A549 (cell line): ENCODE results near the gene TROAP. TPM values are rescaled to one million over a fixed set of nuclear protein-coding genes. Genes with fewer than 3 reads are reported as not detected.

Source experiments
- ATAC-seq, 2 experiments: fragments of 200-7000 bp in 1 of 2; fragments of >200 bp in 1 of 2; cut with Nextera tagmentation in 1 of 2; cut with Tn5 transposase in 1 of 2; 3 replicates each; pipeline versions ENCODE4 v1.8.0 to v1.9.1; 2018 to 2020; ENCODE audit warnings: mild to moderate bottlenecking in 1 of 2, moderate library complexity in 1 of 2
- CTCF ChIA-PET: fragments of 300-600 bp; sonication (Branson Sonifier 250); formaldehyde crosslinking; extraction: SDS; loops from one replicate; lab custom pipeline; 2021; ENCODE audit warnings: antibody characterized with exemption, inconsistent platforms; lab: Yijun Ruan, JAX
- POLR2A ChIA-PET: fragments of 350-600 bp; formaldehyde crosslinking; extraction: SDS; loops from one replicate; lab custom pipeline; 2021; ENCODE audit warnings: antibody characterized with exemption, inconsistent platforms; lab: Yijun Ruan, JAX
- DNase-seq, 2 experiments: peaks; one replicate each; pipeline versions ENCODE4 v3.0.0 to v3.0.0-alpha.2; 2011 to 2016; ENCODE audit warnings: low read depth in 1 of 2, low spot score in 1 of 2
- FAIRE-seq: peaks from 2 replicates; lab custom pipeline; 2011; peaks lifted over from hg19 to GRCh38; lab: Jason Lieb, UNC
- H3K27ac ChIP-seq, 2 experiments: fragments of >200 bp; sonication (Bioruptor Twin); formaldehyde crosslinking; 3 replicates each; pipeline ENCODE4 v1.5.1; 2016 to 2017
- H3K4me1 ChIP-seq: fragments of >200 bp; sonication (Bioruptor Twin); formaldehyde crosslinking; 3 replicates; pipeline ENCODE4 v1.6.1; 2016
- H3K4me2 ChIP-seq: fragments of >200 bp; sonication (Bioruptor Twin); formaldehyde crosslinking; 3 replicates; pipeline ENCODE4 v1.6.1; 2016
- H3K4me3 ChIP-seq: fragments of >200 bp; sonication (Bioruptor Twin); formaldehyde crosslinking; 3 replicates; pipeline ENCODE4 v1.5.1; 2016
- H3K9me3 ChIP-seq: fragments of >200 bp; sonication (Bioruptor Twin); formaldehyde crosslinking; 3 replicates; pipeline ENCODE4 v1.6.1; 2016
- BHLHE40 ChIP-seq: IDR thresholded peaks from 2 replicates; pipeline ENCODE4 v1.6.1; 2012; ENCODE audit warnings: low read depth, low read length, inconsistent platforms
- CBX2 ChIP-seq: fragments of 200-600 bp; sonication (generic); IDR thresholded peaks from 2 replicates; pipeline ENCODE4 v1.6.1; 2016; ENCODE audit warnings: low read depth, mild to moderate bottlenecking, borderline replicate concordance
- CBX8 ChIP-seq: fragments of 200-600 bp; sonication (generic); IDR thresholded peaks from 2 replicates; pipeline ENCODE4 v1.6.1; 2016
- CEBPB ChIP-seq, 2 experiments: fragments of >200 bp in 1 of 2; sonication (Bioruptor Twin) in 1 of 2; formaldehyde crosslinking in 1 of 2; IDR thresholded peaks; 2 replicates each; pipeline ENCODE4 v1.6.1; 2012 to 2016
- CHD4 ChIP-seq: fragments of 200-600 bp; sonication (generic); IDR thresholded peaks from 2 replicates; pipeline ENCODE4 v1.6.1; 2016; ENCODE audit warnings: antibody characterized with exemption, mild to moderate bottlenecking, borderline replicate concordance
- EP300 ChIP-seq, 2 experiments: fragments of >200 bp; sonication (Bioruptor Twin); formaldehyde crosslinking; IDR thresholded peaks; 2 replicates in 1 of 2; 3 replicates in 1 of 2; pipeline ENCODE4 v1.6.1; 2016 to 2017
- FOSB ChIP-seq: fragments of 250-450 bp; sonication (Bioruptor Pico); IDR thresholded peaks from 2 replicates; pipeline ENCODE4 v1.5.0; 2020; ENCODE audit warnings: mild to moderate bottlenecking, moderate library complexity
- FOSL2 ChIP-seq, 2 experiments: fragments of 450-650 bp in 1 of 2; fragments of >200 bp in 1 of 2; sonication (Bioruptor Twin) in 1 of 2; formaldehyde crosslinking; IDR thresholded peaks; 2 replicates each; pipeline versions ENCODE4 v1.5.0 to v1.6.1; 2016 to 2020; ENCODE audit warnings: mild to moderate bottlenecking in 1 of 2, moderate library complexity in 1 of 2
- GATA3 ChIP-seq: IDR thresholded peaks from 2 replicates; pipeline ENCODE4 v1.6.1; 2012; ENCODE audit warnings: borderline replicate concordance
- HEYL ChIP-seq: fragments of 250-450 bp; sonication (Bioruptor Pico); IDR thresholded peaks from 2 replicates; pipeline ENCODE4 v1.8.0; 2021; ENCODE audit warnings: mild to moderate bottlenecking, moderate library complexity
- HOXA7 ChIP-seq: fragments of 250-450 bp; sonication (Bioruptor Pico); IDR thresholded peaks from 2 replicates; pipeline ENCODE4 v1.5.0; 2020; ENCODE audit warnings: mild to moderate bottlenecking, moderate library complexity
- HOXB13 ChIP-seq: fragments of 250-450 bp; sonication (Bioruptor Pico); IDR thresholded peaks from 2 replicates; pipeline ENCODE4 v1.5.0; 2020; ENCODE audit warnings: low read depth, mild to moderate bottlenecking, moderate library complexity
- HOXB5 ChIP-seq: fragments of 250-450 bp; sonication (Bioruptor Pico); IDR thresholded peaks from 2 replicates; pipeline ENCODE4 v1.5.0; 2020; ENCODE audit warnings: mild to moderate bottlenecking, moderate library complexity
- JUNB ChIP-seq: fragments of >200 bp; sonication (Bioruptor Twin); formaldehyde crosslinking; IDR thresholded peaks from 2 replicates; pipeline ENCODE4 v1.6.1; 2016
- MAFK ChIP-seq: fragments of 450-650 bp; IDR thresholded peaks from 2 replicates; pipeline ENCODE4 v1.6.1; 2014; ENCODE audit not compliant: partially characterized antibody
- PHF8 ChIP-seq: fragments of 200-600 bp; sonication (generic); IDR thresholded peaks from 2 replicates; pipeline ENCODE4 v1.6.1; 2016; ENCODE audit warnings: low read depth, mild to moderate bottlenecking, antibody characterized with exemption, moderate library complexity, borderline replicate concordance
- POLR2AphosphoS2 ChIP-seq: conservative IDR thresholded peaks from 2 replicates; pipeline ENCODE4 v1.6.1; 2012; ENCODE audit warnings: low read length, improper control_type of control experiment, inconsistent platforms
- RAD21 ChIP-seq, 2 experiments: fragments of >200 bp in 1 of 2; sonication (Bioruptor Twin) in 1 of 2; formaldehyde crosslinking in 1 of 2; IDR thresholded peaks in 1 of 2; conservative IDR thresholded peaks in 1 of 2; 2 replicates in 1 of 2; 3 replicates in 1 of 2; pipeline ENCODE4 v1.6.1; 2012 to 2018; ENCODE audit warnings: inconsistent platforms in 1 of 2
- RARB ChIP-seq: fragments of 250-450 bp; sonication (Bioruptor Pico); IDR thresholded peaks from 2 replicates; pipeline ENCODE4 v1.8.0; 2021; ENCODE audit warnings: mild to moderate bottlenecking, moderate library complexity
- RFX5 ChIP-seq: fragments of 450-650 bp; IDR thresholded peaks from 2 replicates; pipeline ENCODE4 v1.7.1; 2014; ENCODE audit warnings: antibody characterized with exemption, mild to moderate bottlenecking, moderate library complexity
- RNF2 ChIP-seq: fragments of 200-600 bp; sonication (generic); IDR thresholded peaks from 2 replicates; pipeline ENCODE4 v1.6.1; 2016; ENCODE audit warnings: low read depth, mild to moderate bottlenecking, antibody characterized with exemption, moderate library complexity, borderline replicate concordance
- SMC3 ChIP-seq: fragments of >200 bp; sonication (Bioruptor Twin); formaldehyde crosslinking; IDR thresholded peaks from 3 replicates; pipeline ENCODE4 v1.6.1; 2018; ENCODE audit warnings: inconsistent platforms
- USF2 ChIP-seq: fragments of 450-650 bp; IDR thresholded peaks from 2 replicates; pipeline ENCODE4 v1.6.1; 2014; ENCODE audit warnings: antibody characterized with exemption
- WGBS: methylation state at CpG from one replicate; pipeline ENCODE4 v1.1.6; 2017; ENCODE audit errors: missing lambda C conversion rate; 5-methylcytosine and 5-hydroxymethylcytosine counted together
- polyA plus RNA-seq, 4 experiments: library from polyadenylated mRNA; depleted of rRNA in 3 of 4; stranded (reverse); fragments of >200 nt; fragmentation: RNase III in 1 of 4; extraction: RNeasy Plus Mini Kit Qiagen cat#74134 plus additional on column Dnase treatment in 1 of 4; gene quantifications; 2 replicates in 3 of 4; 3 replicates in 1 of 4; pipeline ENCODE4 v1.2.3, GENCODE V29; 2011 to 2017
- TF ChIP-seq, protein P1 (sequence below): fragments of >200 bp; sonication (Bioruptor Twin); formaldehyde crosslinking; IDR thresholded peaks from 3 replicates; pipeline ENCODE4 v1.5.1; 2016
- TF ChIP-seq, protein P2 (sequence below): fragments of 250-450 bp; sonication (Bioruptor Pico); IDR thresholded peaks from 2 replicates; pipeline ENCODE4 v1.5.0; 2021; ENCODE audit warnings: mild to moderate bottlenecking, moderate library complexity, borderline replicate concordance

TROAP gene
- polyA plus RNA-seq, 2 of the 4 experiments (the other 2 are of a cell fraction) = 50.0 to 55.5 TPM

DNA sequence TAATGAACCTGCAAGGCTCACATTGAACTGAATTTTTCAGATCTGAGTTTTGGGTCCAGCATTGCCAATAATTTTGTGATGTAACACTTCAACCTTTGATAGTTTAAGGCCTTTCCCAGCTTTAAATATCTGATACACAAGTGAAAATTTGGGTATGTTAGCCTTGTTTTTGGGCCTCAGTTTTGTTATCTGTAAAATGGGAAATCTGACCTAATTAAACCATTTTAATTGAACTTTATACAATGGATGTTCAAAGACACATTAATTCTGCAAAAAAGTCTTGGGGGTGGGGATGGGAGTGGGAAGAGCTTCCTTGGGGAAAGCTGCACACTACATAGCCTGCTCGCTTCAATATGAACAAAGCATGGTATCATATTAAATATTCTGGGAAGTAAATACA lies 39.0 kb downstream of the TROAP start:
- no peak for DNase-seq

GRCh38 chr12:49364989-49365388 lies 41.9 kb downstream of the TROAP start:
- Histone ChIP-seq H3K4me3 (no peak overlapping the region), H3K4me1 (peaks cover 28% of the 10 kb centered on the region), H3K4me2 (peak overlapping the region; percentile 86), H3K27ac (peak overlapping the region; percentile 10 to 96; a peak in 3 of 6 replicates), H3K9me3 (no peaks in the 10 kb centered on the region)
- ChIA-PET POLR2A (interaction anchor here (0.8 kb wide), 1 partner anchor 139 kb away, joined by 4 read pairs; no protein-coding TSS in a partner anchor), CTCF (interaction anchor here (0.6 to 14.5 kb wide), 10 partner anchors 8 to 521 kb away, joined by 3 to 484 read pairs (median 6); partner anchors contain the start of gene DNAJC22)
- 83% methylated on average over 1 of the region's 1 CpG for WGBS
- TF ChIP-seq EP300 (IDR thresholded peaks at IDR 0.05) = no peak
- no peak for TF ChIP-seq RFX5
- peak; percentile 52 to 61; a peak in 2 of 4 replicates for TF ChIP-seq CEBPB (IDR thresholded peaks at IDR 0.05)
- TF ChIP-seq HOXB5 = no peak
- no peak for TF ChIP-seq FOSL2 (IDR thresholded peaks at IDR 0.05)
- TF ChIP-seq FOSL2 (CRISPR knock-in tag; IDR thresholded peaks at IDR 0.05) = 0 out of 2 replicates have a peak, but pooled peaks have one; percentile 18
- TF ChIP-seq RAD21 (conservative IDR thresholded peaks at IDR 0.05 in 1 of 2, IDR thresholded peaks at IDR 0.05 in 1 of 2) = no peak
- no peak for DNase-seq
- FAIRE-seq = no peak
- ATAC-seq = no peak

More for the DNA sequence above, 39.0 kb downstream of the TROAP start:
- no peak for TF ChIP-seq FOSB (CRISPR knock-in tag)
- no peak for TF ChIP-seq EP300 (IDR thresholded peaks at IDR 0.05)
- TF ChIP-seq SMC3 = no peak
- no peak for TF ChIP-seq CHD4
- TF ChIP-seq HOXA7 (CRISPR knock-in tag) = no peak
- no peak for TF ChIP-seq HEYL (CRISPR knock-in tag)
- no peak for TF ChIP-seq GATA3
- TF ChIP-seq, protein P1, sequence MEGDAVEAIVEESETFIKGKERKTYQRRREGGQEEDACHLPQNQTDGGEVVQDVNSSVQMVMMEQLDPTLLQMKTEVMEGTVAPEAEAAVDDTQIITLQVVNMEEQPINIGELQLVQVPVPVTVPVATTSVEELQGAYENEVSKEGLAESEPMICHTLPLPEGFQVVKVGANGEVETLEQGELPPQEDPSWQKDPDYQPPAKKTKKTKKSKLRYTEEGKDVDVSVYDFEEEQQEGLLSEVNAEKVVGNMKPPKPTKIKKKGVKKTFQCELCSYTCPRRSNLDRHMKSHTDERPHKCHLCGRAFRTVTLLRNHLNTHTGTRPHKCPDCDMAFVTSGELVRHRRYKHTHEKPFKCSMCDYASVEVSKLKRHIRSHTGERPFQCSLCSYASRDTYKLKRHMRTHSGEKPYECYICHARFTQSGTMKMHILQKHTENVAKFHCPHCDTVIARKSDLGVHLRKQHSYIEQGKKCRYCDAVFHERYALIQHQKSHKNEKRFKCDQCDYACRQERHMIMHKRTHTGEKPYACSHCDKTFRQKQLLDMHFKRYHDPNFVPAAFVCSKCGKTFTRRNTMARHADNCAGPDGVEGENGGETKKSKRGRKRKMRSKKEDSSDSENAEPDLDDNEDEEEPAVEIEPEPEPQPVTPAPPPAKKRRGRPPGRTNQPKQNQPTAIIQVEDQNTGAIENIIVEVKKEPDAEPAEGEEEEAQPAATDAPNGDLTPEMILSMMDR = no peak
- no peak for TF ChIP-seq MAFK
- Histone ChIP-seq H3K4me2 (no peak overlapping the region), H3K4me1 (peaks cover 38% of the 10 kb centered on the region), H3K9me3 (no peaks in the 10 kb centered on the region), H3K4me3 (no peak overlapping the region), H3K27ac (peak overlapping the region in 1 of 2 experiments; percentile 12; a peak in 1 of 6 replicates)
- ChIA-PET POLR2A (no interaction called here), CTCF (interaction anchor here (0.7 to 14.5 kb wide), 10 partner anchors 13 to 218 kb away, joined by 3 to 484 read pairs (median 6); partner anchors contain the start of gene DNAJC22)
- WGBS = 93% methylated on average over 1 of the region's 1 CpG
- ATAC-seq = no peak
- no peak for FAIRE-seq

DNA sequence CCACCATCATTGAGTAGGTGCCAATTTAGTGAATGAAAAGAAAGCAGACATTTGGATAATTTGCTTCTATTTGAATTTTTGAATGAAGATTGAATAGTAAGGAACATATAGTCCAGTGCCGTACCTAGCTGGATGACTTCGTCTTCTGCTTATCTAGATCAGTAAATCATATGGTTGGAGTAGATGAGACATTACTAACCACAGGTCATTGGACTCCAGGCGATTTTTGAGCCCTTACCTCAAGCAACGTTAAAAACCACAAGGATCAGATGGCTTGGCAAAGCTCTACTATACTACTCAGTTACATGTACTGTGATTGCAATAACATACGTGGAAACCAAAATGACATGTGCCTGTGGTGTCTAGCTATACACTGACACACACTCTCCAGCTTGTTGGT lies 42.5 kb downstream of the TROAP start:
- ATAC-seq = no peak
- POLR2A ChIA-PET = interaction anchor here (0.8 kb wide), 1 partner anchor 138 kb away, joined by 4 read pairs; no protein-coding TSS in a partner anchor
- Histone ChIP-seq H3K27ac (peak overlapping the region; percentile 95 to 96; a peak in 5 of 6 replicates), H3K4me1 (peaks cover 33% of the 10 kb centered on the region), H3K4me3 (peak overlapping the region; percentile 86; the same call in 2 of the 3 replicates), H3K4me2 (peak overlapping the region; percentile 86), H3K9me3 (no peaks in the 10 kb centered on the region)
- no peak for DNase-seq
- CTCF ChIA-PET = interaction anchor here (0.6 to 14.5 kb wide), 11 partner anchors 8 to 520 kb away, joined by 3 to 484 read pairs (median 6); partner anchors contain the start of gene DNAJC22
- no peak for FAIRE-seq
- 79% methylated on average over 5 of the region's 5 CpGs for whole genome bisulfite sequencing
- TF ChIP-seq, protein P1 = no peak
- TF ChIP-seq USF2 (no peak), EP300 (IDR thresholded peaks at IDR 0.05) (no peak), JUNB (no peak), CEBPB (IDR thresholded peaks at IDR 0.05) (no peak), RFX5 (no peak), MAFK (no peak), GATA3 (no peak), PHF8 (no peak), POLR2AphosphoS2 (no peak), HOXB13 (CRISPR knock-in tag) (no peak), RARB (CRISPR knock-in tag) (no peak), BHLHE40 (no peak), CBX8 (no peak), CBX2 (no peak), RNF2 (no peak)
- TF ChIP-seq, protein P2, sequence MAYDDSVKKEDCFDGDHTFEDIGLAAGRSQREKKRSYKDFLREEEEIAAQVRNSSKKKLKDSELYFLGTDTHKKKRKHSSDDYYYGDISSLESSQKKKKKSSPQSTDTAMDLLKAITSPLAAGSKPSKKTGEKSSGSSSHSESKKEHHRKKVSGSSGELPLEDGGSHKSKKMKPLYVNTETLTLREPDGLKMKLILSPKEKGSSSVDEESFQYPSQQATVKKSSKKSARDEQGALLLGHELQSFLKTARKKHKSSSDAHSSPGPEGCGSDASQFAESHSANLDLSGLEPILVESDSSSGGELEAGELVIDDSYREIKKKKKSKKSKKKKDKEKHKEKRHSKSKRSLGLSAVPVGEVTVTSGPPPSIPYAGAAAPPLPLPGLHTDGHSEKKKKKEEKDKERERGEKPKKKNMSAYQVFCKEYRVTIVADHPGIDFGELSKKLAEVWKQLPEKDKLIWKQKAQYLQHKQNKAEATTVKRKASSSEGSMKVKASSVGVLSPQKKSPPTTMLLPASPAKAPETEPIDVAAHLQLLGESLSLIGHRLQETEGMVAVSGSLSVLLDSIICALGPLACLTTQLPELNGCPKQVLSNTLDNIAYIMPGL (CRISPR knock-in tag) = no peak
